HL-60/S4 (cell line): ENCODE data around the gene GRIK4.

Source experiments
- in situ Hi-C: fragments of 300-500 bp; cut with MboI; formaldehyde crosslinking; loops from 2 replicates; pipeline ENCODE4 v1.14.3; 2022; ENCODE audit warnings: low sequenced_read_pairs

Gene GRIK4

GRCh38 chr11:120690406-120690805, 178.9 kb downstream of the GRIK4 start:
- in situ Hi-C loops, result no loop called here

- in situ Hi-C loops, result no loop called here
These were observed 183.2 kb downstream of the GRIK4 start for GRCh38 chr11:120694726-120695125.

- in situ Hi-C loops, result no loop called here
These were observed 183.9 kb downstream of the GRIK4 start for GRCh38 chr11:120695426-120695825.

GRCh38 chr11:120695939-120696338, 184.4 kb downstream of the GRIK4 start:
- in situ Hi-C loops, result no loop called here

GRCh38 chr11:120696597-120697218, 185.2 kb downstream of the GRIK4 start:
- in situ Hi-C loops, result no loop called here

- in situ Hi-C loops, result no loop called here
These were observed 187.4 kb downstream of the GRIK4 start for GRCh38 chr11:120698918-120699317.

- in situ Hi-C loops, result no loop called here
These were observed 191.1 kb downstream of the GRIK4 start for GRCh38 chr11:120702656-120703055.

GRCh38 chr11:120703358-120704152, 192.0 kb downstream of the GRIK4 start:
- in situ Hi-C loops, result no loop called here

GRCh38 chr11:120704256-120704750, 192.8 kb downstream of the GRIK4 start:
- in situ Hi-C loops, result no loop called here

- in situ Hi-C loops, result no loop called here
These were observed 194.7 kb downstream of the GRIK4 start for GRCh38 chr11:120706257-120706656.

GRCh38 chr11:120707098-120707497, 195.6 kb downstream of the GRIK4 start:
- in situ Hi-C loops, result no loop called here

GRCh38 chr11:120707663-120708062, 196.1 kb downstream of the GRIK4 start:
- in situ Hi-C loops, result no loop called here

GRCh38 chr11:120708511-120709183, 197.1 kb downstream of the GRIK4 start:
- in situ Hi-C loops, result no loop called here

GRCh38 chr11:120709808-120710207, 198.3 kb downstream of the GRIK4 start:
- in situ Hi-C loops, result no loop called here

GRCh38 chr11:120710354-120711131, 199.0 kb downstream of the GRIK4 start:
- in situ Hi-C loops, result no loop called here

GRCh38 chr11:120712014-120712413, 200.5 kb downstream of the GRIK4 start:
- in situ Hi-C loops, result no loop called here

GRCh38 chr11:120712881-120713280, 201.3 kb downstream of the GRIK4 start:
- in situ Hi-C loops, result no loop called here

- in situ Hi-C loops, result no loop called here
These were observed 201.7 kb downstream of the GRIK4 start for GRCh38 chr11:120713296-120713695.

- in situ Hi-C loops, result no loop called here
These were observed 202.9 kb downstream of the GRIK4 start for GRCh38 chr11:120714438-120714837.

GRCh38 chr11:120715239-120715638, 203.7 kb downstream of the GRIK4 start:
- in situ Hi-C loops, result no loop called here

- in situ Hi-C loops, result no loop called here
These were observed 205.5 kb downstream of the GRIK4 start for GRCh38 chr11:120717042-120717441.
